ENCODE data around the gene DIS3L2.

DNA sequence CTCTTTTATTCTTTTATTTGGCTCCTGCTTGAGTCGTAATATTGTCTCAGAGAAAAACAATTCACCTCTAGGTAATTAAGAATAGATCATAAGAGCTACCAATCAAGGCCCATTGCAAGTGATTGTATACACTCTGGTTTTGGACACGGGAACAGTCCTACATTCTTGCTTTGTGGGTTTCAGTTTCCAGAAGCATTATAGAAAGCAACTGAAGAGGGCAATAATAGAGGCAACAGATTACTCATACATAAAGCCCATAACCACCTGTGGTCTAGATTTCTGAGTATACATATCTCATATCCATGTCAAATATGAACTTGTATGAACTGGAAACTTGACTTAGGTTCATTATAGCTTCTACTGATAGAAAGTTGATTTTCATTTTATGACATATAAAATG is 65.4 kb downstream of the DIS3L2 start:
- TF ChIP-seq NFYB (CRISPR knock-in tag; conservative IDR thresholded peaks at IDR 0.05; ENCODE audit: low read depth) (no peak), MXD4 (CRISPR knock-in tag; IDR thresholded peaks at IDR 0.05; ENCODE audit: borderline replicate concordance) (no peak), ETV6 (CRISPR knock-in tag; IDR thresholded peaks at IDR 0.05) (no peak), NR1H2 (CRISPR knock-in tag; IDR thresholded peaks at IDR 0.05) (no peak), CREB1 (CRISPR knock-in tag; IDR thresholded peaks at IDR 0.05) (no peak), ZNF138 (CRISPR knock-in tag; conservative IDR thresholded peaks at IDR 0.05) (no peak), ZNF423 (CRISPR knock-in tag; IDR thresholded peaks at IDR 0.05) (no peak)
- TF ChIP-seq, protein P1, sequence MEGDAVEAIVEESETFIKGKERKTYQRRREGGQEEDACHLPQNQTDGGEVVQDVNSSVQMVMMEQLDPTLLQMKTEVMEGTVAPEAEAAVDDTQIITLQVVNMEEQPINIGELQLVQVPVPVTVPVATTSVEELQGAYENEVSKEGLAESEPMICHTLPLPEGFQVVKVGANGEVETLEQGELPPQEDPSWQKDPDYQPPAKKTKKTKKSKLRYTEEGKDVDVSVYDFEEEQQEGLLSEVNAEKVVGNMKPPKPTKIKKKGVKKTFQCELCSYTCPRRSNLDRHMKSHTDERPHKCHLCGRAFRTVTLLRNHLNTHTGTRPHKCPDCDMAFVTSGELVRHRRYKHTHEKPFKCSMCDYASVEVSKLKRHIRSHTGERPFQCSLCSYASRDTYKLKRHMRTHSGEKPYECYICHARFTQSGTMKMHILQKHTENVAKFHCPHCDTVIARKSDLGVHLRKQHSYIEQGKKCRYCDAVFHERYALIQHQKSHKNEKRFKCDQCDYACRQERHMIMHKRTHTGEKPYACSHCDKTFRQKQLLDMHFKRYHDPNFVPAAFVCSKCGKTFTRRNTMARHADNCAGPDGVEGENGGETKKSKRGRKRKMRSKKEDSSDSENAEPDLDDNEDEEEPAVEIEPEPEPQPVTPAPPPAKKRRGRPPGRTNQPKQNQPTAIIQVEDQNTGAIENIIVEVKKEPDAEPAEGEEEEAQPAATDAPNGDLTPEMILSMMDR (IDR thresholded peaks at IDR 0.05): no peak
- TF ChIP-seq, protein P2, sequence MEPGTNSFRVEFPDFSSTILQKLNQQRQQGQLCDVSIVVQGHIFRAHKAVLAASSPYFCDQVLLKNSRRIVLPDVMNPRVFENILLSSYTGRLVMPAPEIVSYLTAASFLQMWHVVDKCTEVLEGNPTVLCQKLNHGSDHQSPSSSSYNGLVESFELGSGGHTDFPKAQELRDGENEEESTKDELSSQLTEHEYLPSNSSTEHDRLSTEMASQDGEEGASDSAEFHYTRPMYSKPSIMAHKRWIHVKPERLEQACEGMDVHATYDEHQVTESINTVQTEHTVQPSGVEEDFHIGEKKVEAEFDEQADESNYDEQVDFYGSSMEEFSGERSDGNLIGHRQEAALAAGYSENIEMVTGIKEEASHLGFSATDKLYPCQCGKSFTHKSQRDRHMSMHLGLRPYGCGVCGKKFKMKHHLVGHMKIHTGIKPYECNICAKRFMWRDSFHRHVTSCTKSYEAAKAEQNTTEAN (CRISPR knock-in tag; IDR thresholded peaks at IDR 0.05): no peak
- TF ChIP-seq, protein P3, sequence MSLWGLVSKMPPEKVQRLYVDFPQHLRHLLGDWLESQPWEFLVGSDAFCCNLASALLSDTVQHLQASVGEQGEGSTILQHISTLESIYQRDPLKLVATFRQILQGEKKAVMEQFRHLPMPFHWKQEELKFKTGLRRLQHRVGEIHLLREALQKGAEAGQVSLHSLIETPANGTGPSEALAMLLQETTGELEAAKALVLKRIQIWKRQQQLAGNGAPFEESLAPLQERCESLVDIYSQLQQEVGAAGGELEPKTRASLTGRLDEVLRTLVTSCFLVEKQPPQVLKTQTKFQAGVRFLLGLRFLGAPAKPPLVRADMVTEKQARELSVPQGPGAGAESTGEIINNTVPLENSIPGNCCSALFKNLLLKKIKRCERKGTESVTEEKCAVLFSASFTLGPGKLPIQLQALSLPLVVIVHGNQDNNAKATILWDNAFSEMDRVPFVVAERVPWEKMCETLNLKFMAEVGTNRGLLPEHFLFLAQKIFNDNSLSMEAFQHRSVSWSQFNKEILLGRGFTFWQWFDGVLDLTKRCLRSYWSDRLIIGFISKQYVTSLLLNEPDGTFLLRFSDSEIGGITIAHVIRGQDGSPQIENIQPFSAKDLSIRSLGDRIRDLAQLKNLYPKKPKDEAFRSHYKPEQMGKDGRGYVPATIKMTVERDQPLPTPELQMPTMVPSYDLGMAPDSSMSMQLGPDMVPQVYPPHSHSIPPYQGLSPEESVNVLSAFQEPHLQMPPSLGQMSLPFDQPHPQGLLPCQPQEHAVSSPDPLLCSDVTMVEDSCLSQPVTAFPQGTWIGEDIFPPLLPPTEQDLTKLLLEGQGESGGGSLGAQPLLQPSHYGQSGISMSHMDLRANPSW (CRISPR knock-in tag; conservative IDR thresholded peaks at IDR 0.05; ENCODE audit: low read depth): no peak

Measured in WTC11 (cell line).